ENCODE data around the gene ATP5PB. TPM values are rescaled to one million over a fixed set of nuclear protein-coding genes. Genes with fewer than 3 reads are reported as not detected.

ATP5PB gene
- polyA plus RNA-seq, 1 donor (not counting 4 experiments of a cell fraction or from before 2014, with no cell fraction given), result 539 TPM

DNA sequence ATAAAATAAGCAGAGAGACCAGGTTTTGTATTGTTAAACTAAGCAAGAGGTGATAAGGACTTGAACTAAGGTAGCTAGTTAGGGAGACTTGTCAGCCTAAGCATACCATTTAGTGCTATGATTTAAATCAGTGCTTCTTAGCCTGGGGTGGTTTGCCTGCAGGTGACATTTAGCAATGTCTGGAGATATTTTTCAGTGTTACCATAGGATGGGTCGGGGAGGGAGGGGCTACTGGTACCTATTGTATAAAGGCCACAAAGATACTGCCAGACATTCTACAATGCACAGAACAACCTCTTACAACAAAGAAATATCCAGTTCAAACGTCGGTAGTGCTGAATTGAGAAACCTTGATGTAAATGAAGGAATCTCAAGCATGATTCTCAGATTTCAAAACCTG is 3.3 kb downstream of the ATP5PB start:
- peaks cover 2 to 11% of the 10 kb centered on the region in 2 experiments for H3K36me3 ChIP-seq (ENCODE audit: control insufficient read depth in 2 of 2, extremely low read depth in 1 of 2, insufficient read depth in 2 of 2, low read length in 2 of 2)
- dilution Hi-C loops (cut with MboI; ENCODE audit: extremely low pct_ligation_motif_present, low sequenced_read_pairs), result no loop called here

DNA sequence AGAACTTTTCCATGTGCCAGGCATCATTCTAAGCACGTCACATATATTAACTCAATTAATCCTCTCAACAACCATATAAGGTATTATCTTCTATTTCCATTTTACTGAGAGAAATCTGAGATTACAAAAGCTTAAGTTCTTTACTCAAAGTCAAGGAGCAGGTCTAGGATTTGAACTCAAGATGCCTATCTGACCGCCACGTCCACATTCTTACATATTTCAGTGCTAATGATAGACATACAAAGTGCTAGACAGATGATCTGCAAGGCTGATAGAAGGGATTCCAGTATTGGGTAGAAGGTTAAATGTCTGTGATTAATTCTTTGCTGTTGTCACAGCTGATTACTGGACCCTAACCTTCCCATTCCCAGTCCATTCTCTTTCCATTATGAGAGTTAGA is 4.4 kb downstream of the ATP5PB start:
- no peaks in the 10 kb centered on the region for H3K9me1 ChIP-seq (ENCODE audit: control insufficient read depth, extremely low read depth, insufficient read depth, low read length)
- no peaks in the 10 kb centered on the region for H4K20me1 ChIP-seq (ENCODE audit: control insufficient read depth, extremely low read depth, insufficient read depth, low read length)
- no peak overlapping the region for H3K27ac ChIP-seq (ENCODE audit: control insufficient read depth, insufficient read depth, low read length)
- peaks cover 4 to 19% of the 10 kb centered on the region in 2 experiments for H3K36me3 ChIP-seq (ENCODE audit: control insufficient read depth in 2 of 2, extremely low read depth in 1 of 2, insufficient read depth in 2 of 2, low read length in 2 of 2)
- H3K4me2 ChIP-seq (ENCODE audit: control insufficient read depth, extremely low read depth, insufficient read depth, low read depth, low read length), result no peak overlapping the region
- no peaks in the 10 kb centered on the region for H3K27me3 ChIP-seq (ENCODE audit: control insufficient read depth, extremely low read depth, insufficient read depth, low read length)
- FAIRE-seq, result no peak
- no peak for DNase-seq (ENCODE audit: low read depth, low spot score)
- no peak overlapping the region for H3K9ac ChIP-seq (ENCODE audit: control insufficient read depth, extremely low read depth, insufficient read depth, low read length)
- no peak for TF ChIP-seq EZH2 (IDR thresholded peaks at IDR 0.05; ENCODE audit: low read length)
- TF ChIP-seq, protein P1, sequence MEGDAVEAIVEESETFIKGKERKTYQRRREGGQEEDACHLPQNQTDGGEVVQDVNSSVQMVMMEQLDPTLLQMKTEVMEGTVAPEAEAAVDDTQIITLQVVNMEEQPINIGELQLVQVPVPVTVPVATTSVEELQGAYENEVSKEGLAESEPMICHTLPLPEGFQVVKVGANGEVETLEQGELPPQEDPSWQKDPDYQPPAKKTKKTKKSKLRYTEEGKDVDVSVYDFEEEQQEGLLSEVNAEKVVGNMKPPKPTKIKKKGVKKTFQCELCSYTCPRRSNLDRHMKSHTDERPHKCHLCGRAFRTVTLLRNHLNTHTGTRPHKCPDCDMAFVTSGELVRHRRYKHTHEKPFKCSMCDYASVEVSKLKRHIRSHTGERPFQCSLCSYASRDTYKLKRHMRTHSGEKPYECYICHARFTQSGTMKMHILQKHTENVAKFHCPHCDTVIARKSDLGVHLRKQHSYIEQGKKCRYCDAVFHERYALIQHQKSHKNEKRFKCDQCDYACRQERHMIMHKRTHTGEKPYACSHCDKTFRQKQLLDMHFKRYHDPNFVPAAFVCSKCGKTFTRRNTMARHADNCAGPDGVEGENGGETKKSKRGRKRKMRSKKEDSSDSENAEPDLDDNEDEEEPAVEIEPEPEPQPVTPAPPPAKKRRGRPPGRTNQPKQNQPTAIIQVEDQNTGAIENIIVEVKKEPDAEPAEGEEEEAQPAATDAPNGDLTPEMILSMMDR (optimal IDR thresholded peaks at IDR 0.05 in 1 of 3, IDR thresholded peaks at IDR 0.05 in 1 of 3, conservative IDR thresholded peaks at IDR 0.05 in 1 of 3; ENCODE audit: extremely low read depth in 1 of 3, insufficient read depth in 2 of 3, low read length in 3 of 3), result no peak
- H3K4me3 ChIP-seq (ENCODE audit: control insufficient read depth in 2 of 3, extremely low read depth in 1 of 3, insufficient read depth in 2 of 3, low read depth in 1 of 3, low read length in 3 of 3), result no peak overlapping the region
- dilution Hi-C loops (cut with MboI; ENCODE audit: extremely low pct_ligation_motif_present, low sequenced_read_pairs), result no loop called here
- H3K9me3 ChIP-seq (ENCODE audit: control insufficient read depth, low read depth, low read length), result no peaks in the 10 kb centered on the region
- H3K4me1 ChIP-seq (ENCODE audit: control insufficient read depth, extremely low read depth, insufficient read depth, low read length), result peaks cover 12% of the 10 kb centered on the region
- H2AFZ ChIP-seq (ENCODE audit: control insufficient read depth, low read length), result no peak overlapping the region
- peaks cover 58% of the 10 kb centered on the region for H3K79me2 ChIP-seq (ENCODE audit: control insufficient read depth, insufficient read depth, low read length)

More for the DNA sequence above, 3.3 kb downstream of the ATP5PB start:
- no peaks in the 10 kb centered on the region for H4K20me1 ChIP-seq (ENCODE audit: control insufficient read depth, extremely low read depth, insufficient read depth, low read length)
- TF ChIP-seq EZH2 (IDR thresholded peaks at IDR 0.05; ENCODE audit: low read length), result no peak
- FAIRE-seq (no peak), DNase-seq (ENCODE audit: low read depth, low spot score) (no peak)
- H3K9ac ChIP-seq (ENCODE audit: control insufficient read depth, extremely low read depth, insufficient read depth, low read length), result no peak overlapping the region
- peaks cover 69% of the 10 kb centered on the region for H3K79me2 ChIP-seq (ENCODE audit: control insufficient read depth, insufficient read depth, low read length)
- H3K4me3 ChIP-seq (ENCODE audit: control insufficient read depth in 2 of 3, extremely low read depth in 1 of 3, insufficient read depth in 2 of 3, low read depth in 1 of 3, low read length in 3 of 3), result no peak overlapping the region
- H3K4me1 ChIP-seq (ENCODE audit: control insufficient read depth, extremely low read depth, insufficient read depth, low read length), result peaks cover 17% of the 10 kb centered on the region
- no peak overlapping the region for H2AFZ ChIP-seq (ENCODE audit: control insufficient read depth, low read length)
- no peak overlapping the region for H3K27ac ChIP-seq (ENCODE audit: control insufficient read depth, insufficient read depth, low read length)
- H3K9me1 ChIP-seq (ENCODE audit: control insufficient read depth, extremely low read depth, insufficient read depth, low read length), result no peaks in the 10 kb centered on the region
- H3K9me3 ChIP-seq (ENCODE audit: control insufficient read depth, low read depth, low read length), result no peaks in the 10 kb centered on the region
- H3K4me2 ChIP-seq (ENCODE audit: control insufficient read depth, extremely low read depth, insufficient read depth, low read depth, low read length), result no peak overlapping the region
- no peaks in the 10 kb centered on the region for H3K27me3 ChIP-seq (ENCODE audit: control insufficient read depth, extremely low read depth, insufficient read depth, low read length)
